HG02763 (cell line): ENCODE data around the gene CACNA1S.

Experiments used
- ATAC-seq: cut with Tn5 transposase; IDR thresholded peaks from one replicate; pipeline ENCODE4 v1.9.1; 2021; ENCODE audit warnings: mild to moderate bottlenecking, moderate library complexity; ENCODE audit not compliant: unreplicated experiment

The CACNA1S gene

GRCh38 chr1:201140235-201140940, 28.2 kb upstream of the CACNA1S start:
- ATAC-seq: no peak

GRCh38 chr1:201139756-201140155, 27.5 kb upstream of the CACNA1S start:
- no peak for ATAC-seq

DNA sequence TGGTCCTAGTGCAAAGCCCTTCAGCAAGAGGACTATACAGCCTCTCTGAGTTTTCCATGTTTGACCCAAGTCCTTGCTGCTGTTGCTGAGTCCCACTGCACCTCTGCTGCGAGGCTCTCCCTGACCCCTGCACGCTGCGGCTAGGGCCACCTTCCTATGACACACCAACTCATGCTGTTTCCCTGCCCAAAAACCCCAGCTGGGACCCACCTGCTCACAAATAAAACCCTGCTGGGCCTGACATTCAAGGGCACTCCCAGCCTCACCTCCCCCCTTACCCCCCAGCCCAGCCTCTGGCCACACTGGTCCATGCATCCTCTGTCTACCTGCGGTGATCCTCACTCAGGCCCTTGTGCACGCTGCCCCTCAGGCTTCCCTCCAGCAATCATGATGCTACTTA, 27.1 kb upstream of the CACNA1S start:
- ATAC-seq: no peak

- no peak for ATAC-seq
These were observed 26.1 kb upstream of the CACNA1S start for GRCh38 chr1:201138311-201138840.

DNA sequence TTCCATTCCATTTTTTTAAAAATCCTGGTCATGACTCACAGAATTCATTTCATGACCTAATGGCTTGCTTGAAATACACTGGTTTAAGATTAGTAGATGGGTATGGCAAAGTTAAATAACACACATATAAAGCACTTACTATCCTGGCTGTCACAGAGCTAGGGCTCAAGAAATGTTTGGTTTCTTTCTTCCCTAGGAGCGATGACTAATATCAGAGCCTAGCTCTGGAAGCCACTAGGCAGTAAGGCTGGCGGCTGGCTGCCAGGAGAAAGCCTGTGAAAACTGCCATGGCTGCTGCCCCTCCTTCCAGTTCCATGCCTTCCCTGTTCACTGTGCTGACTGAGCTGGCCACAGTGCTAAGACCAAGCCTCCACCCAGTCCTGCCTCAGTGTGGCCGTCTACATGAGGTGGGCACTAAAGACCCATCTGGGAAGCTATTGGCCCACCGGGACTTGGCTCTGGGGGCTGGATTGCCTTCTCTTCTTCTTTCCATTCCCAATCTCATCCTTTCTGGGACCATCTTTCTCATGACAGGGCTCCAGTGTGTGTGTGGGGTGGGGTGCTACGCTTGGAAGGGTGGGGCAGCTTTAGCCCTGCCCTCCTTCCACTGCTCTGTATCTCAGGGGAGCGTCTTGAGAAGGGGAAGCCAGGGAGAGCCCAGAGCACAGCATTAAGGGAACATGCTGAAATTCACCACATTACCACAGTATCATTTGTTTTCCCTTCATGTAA, 25.5 kb upstream of the CACNA1S start:
- ATAC-seq: no peak

DNA sequence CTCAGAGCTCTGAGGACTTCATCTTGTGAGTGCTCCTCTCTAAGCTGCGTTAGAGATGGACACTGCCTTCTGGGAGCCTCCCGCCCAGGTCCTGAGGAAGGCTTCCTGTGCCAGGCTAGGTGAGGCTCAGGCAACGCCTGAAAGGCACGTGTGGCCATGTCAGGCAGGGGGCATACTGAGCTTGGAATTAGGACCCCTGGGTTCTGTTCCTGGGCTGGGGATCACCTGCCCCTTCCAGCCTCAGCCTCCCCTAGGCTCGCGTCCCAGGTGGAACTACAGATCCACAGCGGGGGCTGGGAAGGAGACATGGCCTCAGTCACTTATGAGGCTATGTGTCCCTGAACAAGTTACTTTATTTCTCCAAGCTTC, 24.8 kb upstream of the CACNA1S start:
- no peak for ATAC-seq

- ATAC-seq: no peak
These were observed 24.3 kb upstream of the CACNA1S start for GRCh38 chr1:201136355-201137023.

DNA sequence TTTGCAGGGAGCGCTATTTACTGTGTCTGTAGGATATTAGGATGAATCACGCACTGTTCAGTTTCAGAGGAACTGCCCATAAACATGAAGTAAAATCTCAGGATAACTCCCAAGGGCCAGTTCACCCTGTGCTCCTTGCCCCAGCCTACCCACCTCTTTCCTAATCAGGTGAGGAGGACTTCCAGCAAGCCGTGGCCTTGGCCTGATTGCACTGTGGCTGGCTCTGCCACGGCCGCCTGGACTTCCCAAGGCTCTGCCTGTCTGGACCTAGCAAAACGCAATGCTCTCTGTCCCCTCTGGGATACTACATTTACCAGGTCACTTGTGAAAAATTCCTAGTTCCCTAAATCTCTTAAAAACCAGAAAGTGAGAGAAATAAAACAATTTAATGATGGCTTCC, 22.2 kb upstream of the CACNA1S start:
- no peak for ATAC-seq

GRCh38 chr1:201131398-201131797, 19.2 kb upstream of the CACNA1S start:
- no peak for ATAC-seq

- ATAC-seq: no peak
These were observed 16.7 kb upstream of the CACNA1S start for GRCh38 chr1:201128962-201129361.

DNA sequence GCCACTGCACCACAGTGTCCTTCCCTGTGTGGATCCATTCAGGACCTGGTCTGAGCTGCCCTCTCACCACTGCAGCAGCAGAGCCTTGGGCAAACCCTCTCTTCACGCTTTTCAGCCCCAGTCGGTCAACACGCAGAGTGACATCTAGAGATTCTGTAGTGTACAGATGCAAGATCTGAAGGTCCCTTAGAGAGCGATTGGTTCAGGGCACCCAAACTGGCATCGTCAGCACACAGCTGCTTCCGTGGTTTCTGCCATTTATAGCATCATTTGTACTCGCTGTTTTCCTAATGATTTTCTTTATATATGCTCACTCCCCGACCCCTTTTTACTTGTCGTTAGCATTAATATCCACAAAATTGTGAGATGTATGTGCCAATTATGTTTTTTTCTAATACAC, 16.2 kb upstream of the CACNA1S start:
- no peak for ATAC-seq

- ATAC-seq: no peak
These were observed 15.7 kb upstream of the CACNA1S start for GRCh38 chr1:201127755-201128455.

- no peak for ATAC-seq
These were observed 14.9 kb upstream of the CACNA1S start, which contains the start of gene ASCL5 for GRCh38 chr1:201126832-201127754. Gene ASCL5, minus strand, starts transcription at chr1:201127184. Its CDS starts 11,812 bp downstream, at chr1:201115372.

GRCh38 chr1:201126463-201126831, 14.2 kb upstream of the CACNA1S start:
- no peak for ATAC-seq

- ATAC-seq: no peak
These were observed 13.6 kb upstream of the CACNA1S start for GRCh38 chr1:201125800-201126199.

- ATAC-seq: no peak
These were observed 12.8 kb upstream of the CACNA1S start for GRCh38 chr1:201125019-201125418.

GRCh38 chr1:201123866-201124265, 11.6 kb upstream of the CACNA1S start:
- ATAC-seq: no peak

- no peak for ATAC-seq
These were observed 10.2 kb upstream of the CACNA1S start for GRCh38 chr1:201122321-201122957.
